NCI-H2081 (cell line): ENCODE measurements around the gene TMEM63C.

ENCODE experiments used
- DNase-seq, 2 experiments: peaks; one replicate each; lab custom pipeline; 2025; lab: John Stamatoyannopoulos, UW

TMEM63C gene

DNA sequence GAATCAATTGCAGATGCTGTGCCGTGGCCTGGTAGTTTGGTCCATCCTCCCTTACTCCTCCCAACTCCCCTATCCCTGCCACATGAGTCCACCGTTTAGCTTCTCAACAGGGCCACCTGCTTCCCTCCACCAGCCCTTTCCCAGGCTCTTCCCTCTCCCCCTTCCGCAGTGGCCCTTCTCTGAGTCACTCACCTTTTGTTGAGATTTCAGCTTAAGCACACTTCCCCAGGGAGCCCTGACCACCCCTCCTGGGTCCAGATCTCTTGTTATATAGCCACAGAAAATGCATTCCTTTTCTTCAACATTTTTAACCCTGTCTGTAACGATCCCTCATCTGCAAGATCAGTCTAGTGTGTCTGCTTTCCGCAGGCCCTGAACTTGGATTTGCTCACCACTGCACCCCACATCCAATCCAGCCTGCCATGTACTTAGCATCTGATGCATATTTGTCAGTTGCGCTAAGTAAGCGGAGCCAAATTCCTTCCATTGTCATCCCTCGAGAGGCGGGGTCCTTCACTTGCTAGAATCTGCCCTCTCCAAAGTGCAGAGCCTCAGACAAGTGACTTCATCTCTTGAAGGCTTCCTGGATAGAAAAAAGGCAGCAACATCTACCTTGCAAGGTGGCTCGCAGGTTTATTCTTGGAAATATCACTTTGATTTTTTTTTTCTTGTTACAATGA lies 41.1 kb downstream of the TMEM63C start:
- DNase-seq, result no peak

DNA sequence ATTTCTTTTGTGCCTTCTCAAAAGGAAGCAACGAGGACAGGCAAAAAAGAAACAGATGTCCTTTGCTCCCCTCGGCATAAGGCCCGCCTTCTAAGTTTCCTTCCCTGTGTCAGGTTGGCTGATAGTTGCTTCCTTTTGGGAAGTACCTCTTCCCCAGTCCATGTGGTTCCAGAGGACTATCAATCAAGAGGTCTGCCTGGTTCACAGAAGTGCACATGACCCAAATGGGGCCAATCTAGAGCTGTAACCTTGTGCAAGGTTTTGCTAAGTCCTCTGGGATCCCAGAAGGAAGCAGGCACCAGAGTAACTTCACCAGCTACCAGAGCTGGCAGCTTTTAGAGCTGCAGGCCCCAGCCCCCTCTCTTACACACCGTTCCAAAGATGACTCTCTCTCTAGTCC lies 42.6 kb downstream of the TMEM63C start:
- DNase-seq, result no peak

GRCh38 chr14:77225254-77225653 lies 43.7 kb downstream of the TMEM63C start:
- DNase-seq, result no peak

GRCh38 chr14:77225892-77226557 lies 44.4 kb downstream of the TMEM63C start:
- no peak for DNase-seq

GRCh38 chr14:77228056-77228455 lies 46.5 kb downstream of the TMEM63C start:
- no peak for DNase-seq

DNA sequence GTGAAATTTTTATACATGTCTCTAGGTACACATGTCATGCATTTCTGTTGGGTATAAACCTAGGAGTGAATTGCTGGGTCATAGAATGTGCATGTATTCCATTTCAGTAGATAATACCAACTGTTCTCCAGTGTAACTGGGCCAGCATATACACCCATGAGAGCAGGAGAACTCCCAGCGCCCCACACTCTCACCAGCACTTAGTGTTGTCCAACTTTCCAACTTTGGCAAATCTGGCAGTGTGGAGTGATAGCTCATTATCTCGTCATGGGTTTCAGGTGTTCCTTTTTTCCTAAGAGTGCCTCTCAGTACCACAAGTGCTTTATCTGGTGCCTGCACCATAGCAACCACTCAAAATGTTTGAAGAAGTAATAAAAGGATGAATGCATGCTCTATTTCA lies 49.3 kb downstream of the TMEM63C start:
- no peak for DNase-seq

- no peak for DNase-seq
Observed at GRCh38 chr14:77231721-77232120, 50.1 kb downstream of the TMEM63C start.

GRCh38 chr14:77236814-77237213 lies 55.2 kb downstream of the TMEM63C start:
- no peak for DNase-seq

DNA sequence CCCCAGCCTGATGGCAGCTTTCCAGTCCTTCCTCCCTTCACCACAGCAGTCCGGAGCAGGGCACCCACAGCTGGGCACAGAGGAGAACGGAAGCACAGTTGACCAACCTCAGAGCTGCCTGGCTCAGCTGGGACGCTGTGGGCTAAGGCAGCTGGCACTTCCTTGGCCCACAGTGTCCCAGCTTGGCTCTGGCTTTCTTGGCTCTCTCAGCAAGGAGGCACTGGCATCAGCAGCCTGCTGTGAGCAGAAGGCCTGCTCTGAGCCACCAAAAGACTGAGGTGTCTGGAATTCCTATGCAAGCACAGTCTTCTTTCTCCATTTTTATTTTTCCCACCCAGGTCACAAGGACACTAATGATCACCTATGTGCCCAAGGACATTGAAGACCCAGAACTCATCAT lies 56.8 kb downstream of the TMEM63C start:
- DNase-seq, result no peak

DNA sequence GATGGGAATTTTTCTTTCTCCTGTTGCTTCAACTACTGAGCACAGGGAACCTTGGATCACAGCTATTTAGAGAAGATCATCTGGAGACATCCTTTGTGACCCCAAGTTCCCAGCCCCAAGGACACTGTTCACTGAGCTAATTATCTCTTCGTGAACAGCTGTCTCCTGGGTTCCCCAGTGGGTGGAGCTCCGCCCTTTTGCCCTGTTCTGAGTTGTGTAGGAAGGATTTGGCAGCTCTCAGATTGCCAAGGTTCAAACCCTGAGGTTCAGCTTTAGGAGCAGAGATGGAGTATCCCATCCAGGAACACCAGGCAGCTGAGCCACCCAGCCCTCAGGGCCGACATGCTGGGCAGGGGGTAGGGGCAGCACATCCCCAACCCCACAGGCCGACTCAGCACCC lies 57.4 kb downstream of the TMEM63C start:
- DNase-seq, result no peak

DNA sequence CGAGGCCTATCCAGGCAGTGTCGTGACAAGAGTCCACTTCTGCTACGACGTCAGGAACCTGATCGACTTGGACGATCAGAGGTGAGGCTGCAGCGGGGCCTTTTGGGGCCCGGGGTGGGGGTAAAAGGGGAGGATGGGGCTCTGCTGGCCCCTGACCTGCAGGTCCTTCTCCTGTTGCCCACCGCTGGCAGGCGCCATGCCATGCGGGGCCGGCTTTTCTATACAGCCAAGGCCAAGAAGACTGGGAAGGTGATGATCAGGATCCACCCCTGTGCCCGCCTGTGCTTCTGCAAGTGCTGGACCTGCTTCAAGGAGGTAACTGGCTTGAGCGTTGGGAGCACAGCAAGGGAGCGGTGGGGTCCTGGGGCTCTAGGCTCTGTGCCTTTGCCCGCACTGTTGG lies 57.8 kb downstream of the TMEM63C start:
- no peak for DNase-seq

GRCh38 chr14:77240336-77240915 lies 58.8 kb downstream of the TMEM63C start:
- no peak for DNase-seq

DNA sequence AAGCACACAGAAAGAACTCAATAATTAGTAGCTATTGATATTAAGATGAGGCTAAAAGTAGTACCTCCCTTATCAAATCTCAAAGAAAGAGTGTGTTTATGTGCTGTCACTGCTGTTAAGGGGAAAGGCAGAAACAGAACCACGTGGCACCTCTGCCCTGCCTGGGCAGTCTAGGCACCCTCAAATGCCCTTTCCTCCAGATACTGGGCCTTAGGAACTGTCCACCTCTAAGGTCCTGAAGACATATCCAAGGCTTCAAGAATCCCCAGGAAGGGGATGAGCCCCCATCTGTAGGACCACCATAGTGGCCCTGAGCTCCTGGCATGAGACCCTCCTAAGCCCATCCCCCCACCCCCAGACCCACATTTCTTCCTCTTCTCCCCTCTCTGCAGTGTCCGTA lies 60.4 kb downstream of the TMEM63C start:
- no peak for DNase-seq

GRCh38 chr14:77242752-77243151 lies 61.2 kb downstream of the TMEM63C start:
- DNase-seq, result no peak

DNA sequence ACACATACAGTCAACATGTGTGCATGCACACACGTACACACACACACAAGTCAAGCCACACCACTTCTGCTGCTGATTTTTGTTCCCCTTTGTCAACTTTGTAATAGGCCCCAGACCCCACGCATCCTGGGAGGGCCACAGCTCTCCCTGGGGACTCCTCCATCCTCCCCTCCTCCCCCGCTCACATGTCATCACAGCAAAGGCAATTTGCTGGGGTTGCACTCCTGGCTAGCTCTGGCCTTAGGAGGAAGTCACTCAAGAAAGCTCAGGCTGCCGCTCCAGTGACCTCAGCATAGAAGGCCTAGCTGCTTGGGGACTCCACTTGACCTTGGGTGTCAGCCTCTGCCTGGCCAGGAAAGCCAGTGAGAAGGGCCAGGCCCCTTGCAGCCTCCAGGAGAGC lies 62.3 kb downstream of the TMEM63C start:
- DNase-seq, result no peak

- no peak for DNase-seq
Observed at GRCh38 chr14:77245820-77246219, 64.2 kb downstream of the TMEM63C start.

DNA sequence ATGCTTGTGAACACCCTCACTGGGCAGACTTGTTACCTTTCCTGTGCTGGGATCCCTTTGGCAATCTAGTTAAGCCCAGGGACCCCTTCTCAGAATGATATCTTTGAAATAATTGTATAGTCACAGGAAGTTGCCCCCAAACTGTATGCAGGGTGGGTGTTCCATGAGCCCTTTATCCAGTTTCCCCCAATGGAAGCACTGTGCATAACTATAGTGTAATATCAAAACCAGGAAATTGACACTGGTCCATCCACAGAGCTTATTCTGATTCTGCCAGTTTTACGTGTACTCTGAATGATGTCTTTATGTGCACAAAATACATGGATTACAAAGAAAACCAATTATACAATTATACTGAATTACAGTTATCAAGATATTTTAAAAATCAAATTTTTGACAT lies 65.2 kb downstream of the TMEM63C start:
- no peak for DNase-seq

- DNase-seq, result no peak
Observed at GRCh38 chr14:77248666-77249065, 67.1 kb downstream of the TMEM63C start.

GRCh38 chr14:77249286-77249685 lies 67.7 kb downstream of the TMEM63C start:
- DNase-seq, result no peak

DNA sequence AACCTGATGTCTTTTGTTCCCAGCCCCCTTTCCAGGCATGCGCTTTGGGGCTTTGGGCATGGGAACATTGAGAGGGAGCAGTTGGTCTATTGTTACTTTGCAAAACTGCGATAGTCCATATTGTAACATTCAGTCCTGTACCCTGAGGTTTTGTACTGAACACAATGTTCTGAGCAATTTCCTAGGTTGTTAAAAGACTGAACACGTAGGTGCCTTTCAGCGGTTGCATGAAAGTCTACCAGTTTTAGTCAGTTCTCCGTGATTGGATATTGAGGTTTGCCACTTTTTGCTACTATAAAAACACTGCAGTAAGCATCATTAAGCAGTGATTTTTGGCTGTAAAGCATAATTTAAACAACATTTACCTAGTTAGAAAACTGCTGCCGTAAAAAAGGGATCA lies 69.3 kb downstream of the TMEM63C start:
- no peak for DNase-seq

DNA sequence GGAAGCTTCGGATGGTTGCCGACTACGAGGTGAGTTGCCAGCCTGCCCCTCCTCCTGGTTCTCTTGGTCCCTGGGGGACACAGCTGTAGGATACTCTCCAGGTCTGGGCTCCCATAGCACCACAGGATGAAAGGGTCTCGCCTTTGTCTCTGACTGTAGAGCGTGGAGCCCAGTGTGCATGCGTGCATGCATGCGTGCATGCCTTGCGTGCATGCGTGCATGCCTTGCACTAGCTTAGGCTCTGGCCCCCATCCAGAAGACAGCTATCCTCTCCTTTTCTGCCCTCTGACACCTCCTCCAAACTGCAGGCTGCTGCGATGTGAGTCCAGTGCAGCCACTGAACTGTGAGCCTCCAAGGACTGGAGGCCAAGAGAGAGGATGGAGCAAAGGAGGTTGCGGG lies 70.3 kb downstream of the TMEM63C start:
- DNase-seq, result no peak

DNA sequence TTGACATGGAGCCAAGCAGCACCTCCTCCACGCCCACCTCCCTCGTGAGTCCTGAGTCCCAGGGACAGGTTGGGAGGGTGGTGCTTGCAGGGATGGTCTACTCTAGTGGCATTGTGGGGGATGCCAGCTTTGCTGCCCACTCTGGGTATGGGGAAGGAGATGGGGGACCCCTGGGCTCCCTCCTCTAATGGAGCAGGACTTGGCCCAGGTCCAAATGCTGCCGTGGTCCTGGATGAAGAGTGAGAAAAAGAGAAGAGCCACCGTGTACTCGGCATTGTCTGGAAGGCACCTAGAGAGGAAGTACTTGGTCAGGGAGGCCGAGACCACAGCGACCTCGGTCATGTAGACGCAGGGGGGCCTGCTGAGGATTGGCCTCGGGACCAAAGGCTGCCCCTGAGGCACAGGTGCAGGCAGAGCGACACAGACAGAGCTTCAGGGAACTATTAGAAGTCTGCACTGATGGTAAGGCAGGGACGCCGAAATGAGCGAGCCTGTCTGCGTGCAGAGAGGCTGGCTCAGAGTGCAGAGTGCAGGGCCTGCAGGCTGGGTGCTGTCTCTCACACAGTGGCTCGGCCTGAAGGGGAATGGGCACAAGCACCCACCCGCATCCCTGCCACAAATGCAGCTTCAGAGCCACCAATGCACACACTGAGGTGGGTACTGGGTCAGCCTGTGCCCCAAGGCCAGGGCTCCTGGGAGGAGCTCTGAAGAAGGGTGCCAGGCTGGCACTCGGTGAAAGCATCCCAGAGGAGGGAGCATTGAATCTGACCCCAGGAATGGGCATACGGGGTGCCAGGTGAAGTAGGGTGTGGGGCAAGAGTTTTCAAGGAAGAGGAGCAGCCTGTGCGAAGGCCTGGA lies 72.0 kb downstream of the TMEM63C start:
- no peak for DNase-seq

DNA sequence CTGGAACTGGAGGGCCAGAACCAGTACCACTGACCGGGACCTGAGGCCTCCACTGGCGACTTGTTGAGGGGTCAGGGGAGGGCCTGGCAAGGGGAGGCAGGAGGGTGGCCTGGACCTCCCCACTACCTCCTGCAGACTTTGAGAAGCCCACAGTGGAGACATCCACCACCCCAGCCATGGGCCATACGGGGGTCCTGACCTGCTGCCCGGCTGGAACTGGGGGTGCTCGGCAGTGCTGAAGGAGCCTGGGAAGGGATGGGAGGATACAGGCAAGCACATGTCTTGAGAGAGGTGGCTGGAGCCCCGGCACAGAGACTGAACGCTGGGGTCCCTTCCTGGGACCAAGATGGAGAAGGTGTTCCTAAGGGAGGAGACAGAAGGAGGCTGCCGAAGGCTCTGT lies 75.1 kb downstream of the TMEM63C start:
- DNase-seq, result no peak
